Osteocyte (in vitro differentiated cells): ENCODE data around the gene TRIM27. TPM values are rescaled to one million over a fixed set of nuclear protein-coding genes. Genes with fewer than 3 reads are reported as not detected.

Experiments
- DNase-seq: peaks from one replicate; pipeline ENCODE4 v3.0.0; 2021; ENCODE audit warnings: mixed read lengths; ENCODE audit not compliant: unreplicated experiment; ENCODE audit errors: extremely low spot score
- H3K27ac Mint-ChIP-seq: one replicate; pipeline ENCODE4 v1.8.0; 2021; ENCODE audit warnings: mild to moderate bottlenecking, mixed read lengths; ENCODE audit not compliant: unreplicated experiment
- H3K27me3 Mint-ChIP-seq: one replicate; pipeline ENCODE4 v1.8.0; 2021; ENCODE audit warnings: mixed read lengths; ENCODE audit not compliant: unreplicated experiment
- H3K36me3 Mint-ChIP-seq: one replicate; pipeline ENCODE4 v1.8.0; 2021; ENCODE audit warnings: mixed read lengths; ENCODE audit not compliant: unreplicated experiment
- H3K4me1 Mint-ChIP-seq: one replicate; pipeline ENCODE4 v1.8.0; 2021; ENCODE audit warnings: mixed read lengths; ENCODE audit not compliant: unreplicated experiment
- H3K4me3 Mint-ChIP-seq: one replicate; pipeline ENCODE4 v1.8.0; 2021; ENCODE audit warnings: mild to moderate bottlenecking, moderate library complexity, mixed read lengths; ENCODE audit not compliant: unreplicated experiment
- H3K9me3 Mint-ChIP-seq: one replicate; pipeline ENCODE4 v1.8.0; 2021; ENCODE audit warnings: mixed read lengths; ENCODE audit not compliant: unreplicated experiment
- total RNA-seq: library from RNA; stranded (reverse); gene quantifications from 2 replicates; pipeline ENCODE4 v1.2.1, GENCODE V29; 2021
- TF ChIP-seq, protein P1 (sequence below): fragments of 200-600 bp; sonication (generic); IDR thresholded peaks from 2 replicates; pipeline ENCODE4 v1.5.0; 2021; ENCODE audit warnings: antibody characterized with exemption, mild to moderate bottlenecking, moderate library complexity

Gene TRIM27
- total RNA-seq, 1 donor from 2014 or later: 58.3 TPM

GRCh38 chr6:28927846-28928245 is 4.1 kb upstream of the TRIM27 start:
- Mint-ChIP-seq H3K9me3 (no peaks in the 10 kb centered on the region), H3K36me3 (no peaks in the 10 kb centered on the region), H3K4me1 (peaks cover 7% of the 10 kb centered on the region), H3K27me3 (peaks cover 18% of the 10 kb centered on the region), H3K4me3 (no peak overlapping the region), H3K27ac (no peak overlapping the region)
- TF ChIP-seq, protein P1, sequence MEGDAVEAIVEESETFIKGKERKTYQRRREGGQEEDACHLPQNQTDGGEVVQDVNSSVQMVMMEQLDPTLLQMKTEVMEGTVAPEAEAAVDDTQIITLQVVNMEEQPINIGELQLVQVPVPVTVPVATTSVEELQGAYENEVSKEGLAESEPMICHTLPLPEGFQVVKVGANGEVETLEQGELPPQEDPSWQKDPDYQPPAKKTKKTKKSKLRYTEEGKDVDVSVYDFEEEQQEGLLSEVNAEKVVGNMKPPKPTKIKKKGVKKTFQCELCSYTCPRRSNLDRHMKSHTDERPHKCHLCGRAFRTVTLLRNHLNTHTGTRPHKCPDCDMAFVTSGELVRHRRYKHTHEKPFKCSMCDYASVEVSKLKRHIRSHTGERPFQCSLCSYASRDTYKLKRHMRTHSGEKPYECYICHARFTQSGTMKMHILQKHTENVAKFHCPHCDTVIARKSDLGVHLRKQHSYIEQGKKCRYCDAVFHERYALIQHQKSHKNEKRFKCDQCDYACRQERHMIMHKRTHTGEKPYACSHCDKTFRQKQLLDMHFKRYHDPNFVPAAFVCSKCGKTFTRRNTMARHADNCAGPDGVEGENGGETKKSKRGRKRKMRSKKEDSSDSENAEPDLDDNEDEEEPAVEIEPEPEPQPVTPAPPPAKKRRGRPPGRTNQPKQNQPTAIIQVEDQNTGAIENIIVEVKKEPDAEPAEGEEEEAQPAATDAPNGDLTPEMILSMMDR: no peak
- DNase-seq: no peak

- H3K27me3 Mint-ChIP-seq: no peaks in the 10 kb centered on the region
- no peaks in the 10 kb centered on the region for H3K9me3 Mint-ChIP-seq
- H3K4me1 Mint-ChIP-seq: peaks cover 22% of the 10 kb centered on the region
- H3K27ac Mint-ChIP-seq: peak overlapping the region; percentile 87
- H3K36me3 Mint-ChIP-seq: peaks cover 32% of the 10 kb centered on the region
- TF ChIP-seq, protein P1: no peak
- peak overlapping the region; percentile 93 for H3K4me3 Mint-ChIP-seq
- no peak for DNase-seq
Observed at GRCh38 chr6:28922821-28923317, 916 bp downstream of the TRIM27 start.

DNA sequence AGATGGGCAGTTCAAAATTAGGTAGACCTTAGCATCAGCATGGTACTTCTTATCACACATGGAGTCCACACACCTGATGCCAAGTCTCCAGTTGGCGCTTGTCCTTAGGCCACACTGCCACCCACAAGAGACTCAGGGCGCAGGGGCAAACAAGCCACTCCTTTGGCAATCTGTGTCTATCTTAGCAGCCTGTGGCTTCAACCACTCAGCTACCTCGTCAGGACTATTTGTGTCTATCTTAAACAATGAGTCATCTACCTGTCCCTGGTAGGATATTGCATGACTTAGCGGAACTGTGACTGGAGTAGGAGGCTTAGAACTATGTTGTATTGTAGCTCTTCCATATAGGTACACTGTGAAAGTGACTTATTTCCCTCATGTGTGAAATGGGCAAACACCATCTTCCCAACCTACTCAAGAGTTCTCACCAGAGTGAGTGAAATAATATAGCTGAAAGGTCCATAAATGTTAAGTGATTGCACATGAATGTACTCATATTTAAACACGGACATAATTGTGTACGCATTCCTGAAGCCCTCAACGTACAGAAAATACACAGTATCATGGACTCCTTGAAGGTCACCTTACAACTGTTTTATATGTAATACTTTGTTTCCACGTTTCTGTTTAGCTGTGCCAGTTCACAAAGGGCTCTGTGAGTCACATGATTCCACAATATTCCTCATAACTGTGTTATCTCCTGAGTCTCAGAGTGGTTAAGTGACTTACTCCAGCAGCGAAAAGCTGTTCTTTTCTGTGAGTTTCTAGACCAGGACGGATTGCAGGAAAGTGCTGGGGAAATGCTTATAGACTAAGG is 1.6 kb downstream of the TRIM27 start:
- TF ChIP-seq, protein P1: no peak
- Mint-ChIP-seq H3K36me3 (peaks cover 37% of the 10 kb centered on the region), H3K4me3 (peak overlapping the region; percentile 93), H3K4me1 (peaks cover 22% of the 10 kb centered on the region), H3K9me3 (no peaks in the 10 kb centered on the region), H3K27me3 (no peaks in the 10 kb centered on the region), H3K27ac (peak overlapping the region; percentile 87)
- no peak for DNase-seq

GRCh38 chr6:28920281-28920680 is 3.5 kb downstream of the TRIM27 start:
- peaks cover 22% of the 10 kb centered on the region for H3K4me1 Mint-ChIP-seq
- H3K27ac Mint-ChIP-seq: no peak overlapping the region
- no peaks in the 10 kb centered on the region for H3K9me3 Mint-ChIP-seq
- DNase-seq: no peak
- no peaks in the 10 kb centered on the region for H3K27me3 Mint-ChIP-seq
- TF ChIP-seq, protein P1: no peak
- H3K36me3 Mint-ChIP-seq: peaks cover 46% of the 10 kb centered on the region
- H3K4me3 Mint-ChIP-seq: no peak overlapping the region

DNA sequence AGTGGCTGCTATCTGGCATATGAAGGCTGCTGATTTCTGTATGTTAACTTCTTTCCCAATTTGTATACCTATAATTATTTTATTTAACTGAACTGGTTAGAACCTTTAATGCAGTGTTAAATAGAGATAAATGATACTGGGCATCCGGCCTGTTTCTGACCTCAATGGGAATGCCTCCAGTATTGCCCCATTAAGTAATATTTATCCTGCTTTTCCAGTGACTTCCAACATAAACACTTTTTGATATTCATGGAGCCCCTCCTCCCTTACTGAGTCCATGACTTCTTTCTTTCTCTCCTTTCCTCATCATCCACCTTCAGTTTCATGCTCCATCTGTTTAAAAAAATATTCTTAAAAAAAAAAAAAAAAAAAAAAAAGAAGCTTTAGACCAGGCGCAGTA is 8.8 kb downstream of the TRIM27 start:
- Mint-ChIP-seq H3K4me3 (no peak overlapping the region), H3K27me3 (no peaks in the 10 kb centered on the region), H3K27ac (no peak overlapping the region), H3K36me3 (peaks cover 47% of the 10 kb centered on the region), H3K4me1 (no peaks in the 10 kb centered on the region), H3K9me3 (no peaks in the 10 kb centered on the region)
- TF ChIP-seq, protein P1: no peak
- DNase-seq: no peak
